22Rv1 (cell line): ENCODE data around the gene SALL1.

Experiments used
- H3K27ac ChIP-seq: fragments of 450-650 bp; 2 replicates; pipeline ENCODE4 v1.5.1; 2017
- ZFX ChIP-seq: fragments of 450-650 bp; IDR thresholded peaks from 2 replicates; pipeline ENCODE4 v1.6.1; 2017; ENCODE audit warnings: antibody characterized with exemption, borderline replicate concordance
- TF ChIP-seq, protein P1 (sequence below): fragments of 450-650 bp; IDR thresholded peaks from 2 replicates; pipeline ENCODE4 v1.5.1; 2017; ENCODE audit warnings: mild to moderate bottlenecking

SALL1 gene

DNA sequence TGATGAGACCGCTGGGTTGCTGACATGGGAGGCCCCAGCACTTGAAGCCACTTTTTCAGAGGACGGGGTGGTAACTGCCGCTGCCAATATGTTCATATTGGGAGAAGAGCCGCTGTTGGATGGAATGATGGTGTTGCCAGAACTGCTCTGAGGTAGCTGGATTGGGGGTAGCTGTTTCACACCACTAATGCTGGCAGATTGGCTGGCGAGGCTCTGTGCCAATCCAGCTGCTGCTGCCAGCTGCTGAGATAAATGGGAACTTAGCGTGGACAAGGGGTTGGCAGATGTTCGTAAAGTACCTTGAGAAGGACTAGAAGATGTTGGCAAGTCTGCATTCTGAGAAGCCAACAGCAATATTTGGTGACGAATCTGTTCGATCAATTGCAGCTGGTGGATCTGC lies 10.0 kb downstream of the SALL1 start:
- H3K27ac ChIP-seq: no peak overlapping the region
- TF ChIP-seq, protein P1, sequence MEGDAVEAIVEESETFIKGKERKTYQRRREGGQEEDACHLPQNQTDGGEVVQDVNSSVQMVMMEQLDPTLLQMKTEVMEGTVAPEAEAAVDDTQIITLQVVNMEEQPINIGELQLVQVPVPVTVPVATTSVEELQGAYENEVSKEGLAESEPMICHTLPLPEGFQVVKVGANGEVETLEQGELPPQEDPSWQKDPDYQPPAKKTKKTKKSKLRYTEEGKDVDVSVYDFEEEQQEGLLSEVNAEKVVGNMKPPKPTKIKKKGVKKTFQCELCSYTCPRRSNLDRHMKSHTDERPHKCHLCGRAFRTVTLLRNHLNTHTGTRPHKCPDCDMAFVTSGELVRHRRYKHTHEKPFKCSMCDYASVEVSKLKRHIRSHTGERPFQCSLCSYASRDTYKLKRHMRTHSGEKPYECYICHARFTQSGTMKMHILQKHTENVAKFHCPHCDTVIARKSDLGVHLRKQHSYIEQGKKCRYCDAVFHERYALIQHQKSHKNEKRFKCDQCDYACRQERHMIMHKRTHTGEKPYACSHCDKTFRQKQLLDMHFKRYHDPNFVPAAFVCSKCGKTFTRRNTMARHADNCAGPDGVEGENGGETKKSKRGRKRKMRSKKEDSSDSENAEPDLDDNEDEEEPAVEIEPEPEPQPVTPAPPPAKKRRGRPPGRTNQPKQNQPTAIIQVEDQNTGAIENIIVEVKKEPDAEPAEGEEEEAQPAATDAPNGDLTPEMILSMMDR: no peak
- TF ChIP-seq ZFX: no peak

GRCh38 chr16:51140112-51140511 lies 11.0 kb downstream of the SALL1 start:
- TF ChIP-seq ZFX: no peak
- TF ChIP-seq, protein P1: no peak
- H3K27ac ChIP-seq: no peak overlapping the region

GRCh38 chr16:51139568-51139967 lies 11.5 kb downstream of the SALL1 start:
- TF ChIP-seq ZFX: no peak
- TF ChIP-seq, protein P1: no peak

GRCh38 chr16:51138178-51138577 lies 12.9 kb downstream of the SALL1 start:
- H3K27ac ChIP-seq: no peak overlapping the region
- TF ChIP-seq, protein P1: no peak
- TF ChIP-seq ZFX: no peak

More at GRCh38 chr16:51139568-51139967, 11.5 kb downstream of the SALL1 start:
- no peak overlapping the region for H3K27ac ChIP-seq

DNA sequence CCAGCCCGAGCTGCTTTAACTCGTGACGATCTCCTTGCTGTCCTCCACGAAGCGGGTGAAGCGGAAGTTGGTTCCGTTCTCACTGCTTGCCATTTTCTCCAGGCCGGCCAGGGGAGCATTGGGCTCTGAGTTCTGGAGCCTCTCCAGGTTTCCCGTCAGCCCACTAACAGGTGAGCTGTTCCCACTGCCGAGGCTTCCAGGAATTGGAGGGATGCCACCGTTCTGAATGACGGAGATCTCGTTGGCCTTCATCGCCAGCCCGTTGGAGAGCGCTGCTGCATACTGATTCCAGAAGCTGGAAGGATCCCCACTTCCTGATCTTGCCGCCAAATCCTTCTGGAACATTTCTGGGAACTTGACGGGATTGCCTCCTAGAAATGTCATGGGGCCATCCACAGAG lies 14.0 kb downstream of the SALL1 start:
- no peak for TF ChIP-seq ZFX
- TF ChIP-seq, protein P1: no peak
- no peak overlapping the region for H3K27ac ChIP-seq

- no peak for TF ChIP-seq ZFX
- H3K27ac ChIP-seq: no peak overlapping the region
Measured at GRCh38 chr16:51134876-51135275, 16.2 kb downstream of the SALL1 start.

GRCh38 chr16:51134269-51134812 lies 16.7 kb downstream of the SALL1 start:
- TF ChIP-seq, protein P1: no peak
- TF ChIP-seq ZFX: no peak
- no peak overlapping the region for H3K27ac ChIP-seq

DNA sequence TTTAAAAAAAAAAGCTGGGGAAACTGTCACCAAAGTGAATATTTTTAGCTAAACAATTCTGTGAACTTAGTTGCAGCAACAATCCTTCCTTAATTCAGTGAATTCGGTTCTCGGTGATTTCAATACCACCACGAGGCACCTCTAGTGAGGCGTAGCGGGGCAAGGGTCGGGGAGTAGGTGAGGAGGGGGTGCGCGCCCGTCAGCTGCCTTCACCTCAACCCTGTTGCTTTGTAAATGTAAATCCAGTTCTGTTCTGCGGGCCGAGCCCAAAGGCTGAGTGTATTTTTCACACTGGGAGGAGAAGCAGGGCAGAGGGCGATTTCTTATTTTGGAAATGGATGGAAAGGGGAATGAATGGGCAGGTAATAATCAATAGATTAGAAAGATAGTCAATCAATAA lies 17.4 kb downstream of the SALL1 start:
- TF ChIP-seq, protein P1: no peak
- no peak for TF ChIP-seq ZFX
- H3K27ac ChIP-seq: no peak overlapping the region
